GM19328 (cell line): ENCODE measurements around the gene ACOT12.

Source experiments
- ATAC-seq: cut with Tn5 transposase; IDR thresholded peaks from one replicate; pipeline ENCODE4 v1.9.1; 2021; ENCODE audit warnings: mild to moderate bottlenecking, moderate library complexity; ENCODE audit not compliant: unreplicated experiment

The ACOT12 gene

DNA sequence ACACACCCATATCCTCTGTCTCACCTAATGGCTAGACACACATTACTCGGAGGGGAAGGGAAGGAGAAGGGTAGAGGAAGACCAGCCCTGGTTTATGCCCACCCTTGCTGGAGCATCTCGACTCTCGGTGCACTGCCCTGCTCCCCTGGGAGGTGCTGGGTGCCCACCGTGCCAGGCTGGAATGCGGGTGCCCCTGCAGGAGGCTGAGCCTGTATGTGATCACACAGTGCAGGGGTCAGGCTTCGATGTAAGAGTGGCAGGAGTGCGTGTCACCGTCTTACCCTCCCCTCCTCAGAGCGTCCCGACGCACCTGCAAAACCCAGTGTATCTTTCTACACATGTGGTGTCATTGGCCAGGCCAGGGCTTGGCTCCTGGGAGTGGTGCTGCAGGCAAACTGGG lies 7.3 kb upstream of the ACOT12 start:
- no peak for ATAC-seq

DNA sequence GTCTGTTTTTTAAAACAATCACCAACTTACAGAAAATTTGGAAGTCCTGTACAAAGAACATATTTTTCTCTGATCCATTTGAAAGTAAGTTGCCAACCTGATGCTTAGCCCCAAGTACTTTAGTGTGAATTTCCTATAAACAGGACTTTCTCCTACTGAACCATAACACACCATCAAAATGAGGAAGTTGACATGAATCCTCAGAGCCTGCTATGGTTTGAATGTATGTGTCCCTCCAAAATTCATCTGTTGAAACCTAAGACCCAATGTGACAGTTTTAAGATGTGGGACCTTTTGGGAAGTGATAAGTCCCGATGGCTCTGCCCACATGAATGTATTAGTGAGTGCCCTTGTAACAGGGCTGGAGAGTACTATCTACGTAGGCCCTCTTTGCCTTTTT lies 6.4 kb upstream of the ACOT12 start:
- ATAC-seq: no peak

DNA sequence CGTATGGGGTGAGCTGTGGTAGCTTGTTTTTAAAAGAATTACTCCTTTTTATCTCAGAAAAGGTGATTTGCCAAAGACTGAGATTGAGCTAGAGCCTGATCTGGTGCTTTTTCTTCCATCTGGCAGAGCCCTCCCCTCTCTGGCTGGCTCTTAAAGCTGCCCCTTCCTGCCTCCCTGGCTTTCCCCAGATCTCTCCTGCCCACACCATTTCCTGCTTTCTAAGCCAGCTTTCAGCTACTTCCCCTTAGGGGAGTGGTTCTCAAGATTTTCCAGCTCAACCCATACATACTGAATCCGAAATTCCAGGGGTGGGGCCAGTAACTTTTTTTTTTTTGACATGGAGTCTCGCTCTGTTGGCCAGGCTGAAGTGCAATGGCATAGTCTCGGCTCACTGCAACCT lies 4.8 kb upstream of the ACOT12 start:
- no peak for ATAC-seq

DNA sequence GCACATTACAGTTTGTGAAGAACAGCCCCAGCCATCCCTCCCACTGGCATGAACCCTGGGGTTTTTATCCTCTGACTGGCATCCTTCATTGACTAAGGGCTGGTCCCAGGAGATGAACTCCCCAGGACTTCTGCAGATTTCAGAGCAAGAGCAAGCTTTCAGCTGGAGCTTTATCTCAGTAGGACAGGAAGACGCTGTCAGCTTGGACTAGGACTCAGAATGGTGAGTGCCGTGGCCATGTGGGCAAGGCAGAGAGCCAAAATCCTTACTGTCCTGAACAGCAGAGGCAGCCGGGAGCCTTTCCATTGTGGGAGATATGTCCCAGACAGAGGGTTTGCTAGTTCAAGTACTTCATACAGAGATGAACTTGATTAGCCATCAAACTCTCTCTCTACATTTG lies 3.2 kb upstream of the ACOT12 start:
- no peak for ATAC-seq

DNA sequence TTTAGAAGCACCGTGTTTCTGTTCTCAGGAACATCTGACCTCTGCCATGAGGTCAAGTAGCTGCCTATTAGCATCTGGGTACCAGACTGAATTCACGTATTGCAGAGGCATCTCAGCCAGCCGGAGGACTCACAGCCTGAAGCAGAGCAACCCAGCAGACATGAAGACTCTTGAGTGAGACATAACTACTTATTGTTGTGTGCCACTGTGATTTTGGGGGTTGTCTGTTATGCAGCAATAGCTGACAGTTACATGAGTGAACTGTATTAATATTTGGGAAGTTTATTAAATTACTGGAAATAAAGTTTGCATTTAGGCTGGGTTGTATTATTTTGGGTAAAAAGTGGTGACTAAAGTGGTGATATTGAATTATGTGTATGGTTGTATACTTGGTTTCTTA lies 1.3 kb upstream of the ACOT12 start:
- ATAC-seq: no peak

DNA sequence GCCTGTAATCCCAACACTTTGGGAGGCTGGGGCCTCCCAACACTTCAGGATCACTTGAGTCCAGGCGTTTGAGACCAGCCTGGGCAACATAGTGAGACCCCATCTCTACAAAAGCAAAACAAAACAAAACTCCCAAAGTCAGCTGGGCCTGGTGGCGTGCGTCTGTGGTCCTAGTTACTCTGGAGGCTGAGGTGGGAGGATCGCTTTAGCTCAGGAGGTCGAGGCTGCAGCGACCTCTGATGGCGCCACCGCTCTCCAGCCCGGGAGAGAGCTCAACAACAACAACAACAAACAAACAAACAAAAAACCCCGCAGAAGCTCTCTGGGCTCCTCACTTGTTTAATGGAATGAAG lies 528 bp downstream of the ACOT12 start:
- ATAC-seq: no peak

DNA sequence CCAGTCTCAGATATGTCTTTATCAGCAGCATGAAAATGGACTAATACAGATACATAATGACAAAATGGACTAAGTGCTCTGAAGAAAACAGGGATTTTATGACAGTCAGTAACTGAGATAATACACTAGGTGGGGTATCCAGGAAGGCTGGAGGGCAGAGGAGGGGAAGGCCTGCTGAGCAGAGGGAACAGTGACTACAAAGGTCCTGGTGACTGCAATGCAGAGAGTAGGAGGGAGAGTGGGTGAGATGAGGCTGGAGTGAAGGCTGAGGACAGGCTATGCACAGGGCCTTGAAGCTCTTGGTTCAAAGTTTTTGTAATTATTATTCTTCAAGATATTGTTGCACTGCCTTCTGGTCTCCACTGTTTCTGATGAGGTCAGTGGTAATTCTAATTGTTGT lies 4.9 kb downstream of the ACOT12 start:
- ATAC-seq: no peak

DNA sequence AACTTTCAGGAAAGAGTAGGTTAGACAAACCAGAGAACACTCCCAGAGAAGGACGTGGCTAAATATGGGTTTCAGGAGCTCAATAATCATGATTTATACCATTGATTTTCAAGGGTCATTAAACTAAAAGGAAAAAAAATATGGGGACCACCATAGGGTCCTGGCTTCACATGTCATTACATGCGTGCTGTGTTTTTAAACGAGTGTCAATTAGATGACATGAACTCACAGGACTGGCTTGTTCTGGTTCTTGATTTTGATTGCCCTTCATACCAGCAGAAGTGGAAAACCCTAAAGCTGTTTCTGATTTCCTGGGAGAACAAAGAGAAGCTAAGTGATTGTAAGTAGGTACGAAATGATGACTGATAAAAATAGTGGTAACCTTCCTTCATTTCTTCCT lies 5.8 kb downstream of the ACOT12 start:
- no peak for ATAC-seq

DNA sequence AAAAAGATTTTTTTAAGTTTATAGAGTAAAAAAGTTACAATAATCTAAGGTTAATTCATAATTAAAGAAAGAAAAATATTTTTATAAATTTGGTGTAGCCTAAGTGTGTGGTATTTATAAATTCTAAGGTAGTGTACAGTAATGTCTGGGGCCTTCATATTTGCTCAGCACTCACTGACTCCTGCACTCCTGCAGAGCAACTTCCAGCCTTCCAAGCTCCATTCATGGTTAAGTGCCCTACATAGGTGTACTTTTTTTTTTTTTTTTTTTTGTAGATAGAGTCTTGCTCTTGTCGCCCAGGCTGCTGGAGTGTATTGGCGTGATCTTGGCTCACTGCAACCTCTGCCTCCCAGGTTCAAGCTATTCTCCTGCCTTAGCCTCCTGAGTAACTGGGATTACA lies 10.1 kb downstream of the ACOT12 start:
- ATAC-seq: no peak

DNA sequence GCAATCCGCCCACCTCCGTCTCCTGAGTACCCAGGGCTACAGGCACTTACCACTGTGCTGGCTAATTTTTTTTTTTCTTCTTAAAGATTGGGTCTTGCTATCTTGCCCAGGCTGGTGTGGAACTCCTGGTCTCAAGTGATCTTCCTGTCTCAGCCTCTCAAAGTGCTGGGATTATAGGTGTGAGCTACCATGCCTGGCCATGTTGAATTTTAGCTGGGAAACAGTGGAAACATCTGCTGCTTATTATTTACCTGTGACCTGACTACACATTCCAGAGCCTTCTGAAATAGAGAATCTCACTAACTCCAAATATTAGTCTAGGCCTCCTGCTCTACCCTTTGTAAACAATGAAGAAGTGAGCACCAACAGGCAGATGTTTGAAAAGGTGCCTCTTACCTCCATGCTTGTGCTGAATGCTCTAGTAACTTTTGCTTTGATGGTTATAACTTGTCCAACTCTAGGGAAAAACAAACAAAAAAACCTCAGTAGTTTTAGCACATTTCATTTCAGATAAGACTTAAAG lies 22.5 kb downstream of the ACOT12 start:
- ATAC-seq: no peak

DNA sequence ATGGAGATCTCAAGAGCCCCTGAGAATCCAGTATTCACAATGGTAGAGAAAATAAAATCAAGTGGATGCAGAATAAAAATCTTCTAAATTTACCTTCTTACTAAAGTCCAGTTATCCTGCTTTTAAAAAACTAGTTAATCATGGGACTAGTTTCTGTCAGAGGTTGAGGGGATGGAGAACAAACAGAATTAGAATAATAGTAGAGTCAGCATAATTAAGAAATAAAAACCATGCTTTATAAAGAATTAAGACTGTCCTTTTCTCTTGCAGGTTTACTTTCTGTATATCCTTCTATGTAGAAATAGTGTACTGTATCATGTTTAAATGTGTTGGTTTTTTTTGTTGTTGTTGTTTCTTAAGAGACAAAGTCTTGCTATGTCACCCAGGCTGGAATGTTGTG lies 23.0 kb downstream of the ACOT12 start:
- no peak for ATAC-seq

DNA sequence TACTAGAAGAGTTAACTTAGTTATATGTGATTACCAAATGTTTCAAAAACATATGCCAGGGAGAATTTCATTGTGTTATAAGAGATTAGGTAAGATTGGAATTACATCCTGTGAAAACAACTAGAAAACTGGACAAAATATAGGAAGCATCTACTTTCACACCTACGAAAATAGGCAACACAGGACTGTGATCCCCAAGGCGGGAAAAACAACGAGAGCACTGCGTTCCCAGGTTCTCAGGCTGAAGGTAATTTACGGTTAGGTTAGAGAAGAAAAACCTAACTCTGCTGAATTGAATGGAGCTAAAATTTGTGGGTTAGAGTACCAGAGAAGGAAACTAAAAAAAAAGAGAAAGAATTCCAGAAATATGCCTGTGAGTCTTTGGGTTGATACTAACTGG lies 28.4 kb downstream of the ACOT12 start:
- ATAC-seq: no peak

DNA sequence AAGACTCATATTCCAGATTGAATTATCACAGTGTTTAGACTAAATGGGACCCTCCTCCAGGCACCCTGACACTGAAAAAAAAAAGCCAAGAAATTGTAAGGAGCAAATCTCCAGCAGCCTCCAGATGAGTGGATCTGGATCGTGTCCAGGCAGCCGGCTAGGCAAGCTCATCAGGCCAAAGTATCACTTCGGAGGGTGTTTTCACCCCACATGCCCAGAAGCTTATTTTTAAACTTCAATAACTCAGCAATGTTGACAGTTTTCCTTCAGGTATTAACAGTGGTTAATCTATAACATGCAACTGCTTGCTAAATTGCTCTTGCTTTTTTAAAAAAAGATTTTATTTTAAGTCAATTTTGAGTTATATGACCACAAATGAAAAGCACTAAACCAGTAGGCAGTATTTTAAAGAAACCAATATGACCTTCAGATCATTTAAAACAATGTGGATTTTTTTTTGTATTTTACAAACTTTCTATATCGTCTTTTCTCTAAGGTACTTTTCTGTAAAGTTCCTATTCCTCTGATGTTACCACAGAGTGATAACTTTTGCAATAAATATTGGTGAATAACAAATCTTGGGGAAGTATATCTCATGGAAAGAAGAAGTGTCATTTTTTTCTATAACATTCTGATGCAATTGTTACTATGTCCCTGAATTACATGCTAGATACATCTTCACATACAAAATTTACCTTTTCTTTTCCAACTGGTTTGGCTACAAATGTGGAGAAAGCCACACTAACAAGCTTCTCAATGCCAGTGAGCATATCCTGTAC lies 30.7 kb downstream of the ACOT12 start:
- ATAC-seq: no peak

DNA sequence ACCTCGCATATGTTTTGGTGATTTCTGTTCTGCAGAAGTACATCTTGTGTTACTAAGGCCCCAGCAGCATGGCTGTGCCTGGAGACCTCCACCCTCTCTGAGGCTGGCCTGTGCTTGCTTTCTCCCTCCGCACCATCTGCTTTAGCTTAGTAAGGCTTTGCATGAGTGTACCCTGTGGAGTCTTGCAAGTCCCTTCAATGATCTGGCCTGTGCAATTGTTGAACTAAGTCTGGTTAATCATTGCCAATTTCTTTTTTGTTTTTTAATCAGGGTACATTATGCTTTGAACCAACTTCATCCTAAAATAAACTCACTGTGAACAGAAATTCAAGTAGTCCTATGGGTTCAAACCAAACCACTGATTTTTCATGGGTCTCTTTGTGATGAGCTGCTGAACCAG lies 32.3 kb downstream of the ACOT12 start:
- ATAC-seq: no peak

DNA sequence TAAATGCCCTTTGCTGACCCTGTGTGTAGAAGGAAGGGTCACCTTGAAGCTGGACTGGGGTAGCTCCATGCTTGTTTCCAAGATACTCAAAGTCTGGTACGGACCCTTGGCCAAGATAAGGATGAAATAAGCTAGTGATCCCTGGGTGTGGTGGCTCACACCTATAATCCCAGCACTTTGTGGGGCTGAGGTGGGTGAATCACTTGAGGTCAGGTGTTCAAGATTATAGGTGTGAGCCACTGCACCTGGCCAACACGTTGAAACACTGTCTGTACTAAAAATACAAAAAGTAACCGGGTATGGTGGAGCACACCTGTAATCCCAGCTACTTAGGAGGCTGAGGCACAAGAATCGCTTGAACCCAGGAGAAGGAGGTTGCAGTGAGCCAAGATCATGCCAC lies 33.3 kb downstream of the ACOT12 start:
- no peak for ATAC-seq

DNA sequence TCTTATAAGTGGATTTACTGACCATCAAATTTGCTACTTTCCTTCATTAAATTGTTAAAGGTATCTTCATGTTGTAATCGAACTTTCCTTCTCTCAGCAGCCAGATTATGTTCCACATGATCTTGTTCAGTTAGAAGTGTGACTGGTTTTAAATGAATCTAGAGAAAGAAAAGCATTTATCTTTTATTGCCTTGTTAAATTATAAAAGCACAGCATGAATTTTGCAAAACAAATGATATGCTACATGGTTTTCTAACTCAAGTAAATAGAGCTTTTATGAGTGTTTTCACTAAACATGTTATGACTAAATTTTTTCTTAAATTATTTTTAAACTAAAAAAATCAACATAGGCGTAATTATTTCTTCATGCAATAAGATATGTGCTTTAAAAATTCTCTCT lies 34.1 kb downstream of the ACOT12 start:
- no peak for ATAC-seq

DNA sequence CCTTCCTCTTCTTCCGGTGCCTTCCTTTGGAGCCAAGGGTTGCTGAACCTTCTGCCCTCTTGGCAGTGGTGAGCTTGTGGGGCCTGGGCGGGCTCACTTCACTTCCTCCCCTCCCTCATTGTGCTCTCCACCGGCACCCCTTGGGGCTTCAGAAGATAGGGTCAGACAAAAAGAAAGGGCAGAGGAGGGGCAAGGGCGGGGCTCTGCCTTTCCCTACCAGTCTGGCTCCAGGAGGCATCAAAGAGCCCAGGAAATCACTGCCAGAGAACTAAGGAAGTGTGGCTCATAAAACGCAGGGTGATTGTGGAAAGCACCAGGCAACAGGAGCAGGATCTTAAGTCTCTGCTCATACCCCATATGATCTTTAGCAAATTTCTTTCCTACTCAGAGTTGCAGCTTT lies 34.8 kb downstream of the ACOT12 start:
- ATAC-seq: no peak

DNA sequence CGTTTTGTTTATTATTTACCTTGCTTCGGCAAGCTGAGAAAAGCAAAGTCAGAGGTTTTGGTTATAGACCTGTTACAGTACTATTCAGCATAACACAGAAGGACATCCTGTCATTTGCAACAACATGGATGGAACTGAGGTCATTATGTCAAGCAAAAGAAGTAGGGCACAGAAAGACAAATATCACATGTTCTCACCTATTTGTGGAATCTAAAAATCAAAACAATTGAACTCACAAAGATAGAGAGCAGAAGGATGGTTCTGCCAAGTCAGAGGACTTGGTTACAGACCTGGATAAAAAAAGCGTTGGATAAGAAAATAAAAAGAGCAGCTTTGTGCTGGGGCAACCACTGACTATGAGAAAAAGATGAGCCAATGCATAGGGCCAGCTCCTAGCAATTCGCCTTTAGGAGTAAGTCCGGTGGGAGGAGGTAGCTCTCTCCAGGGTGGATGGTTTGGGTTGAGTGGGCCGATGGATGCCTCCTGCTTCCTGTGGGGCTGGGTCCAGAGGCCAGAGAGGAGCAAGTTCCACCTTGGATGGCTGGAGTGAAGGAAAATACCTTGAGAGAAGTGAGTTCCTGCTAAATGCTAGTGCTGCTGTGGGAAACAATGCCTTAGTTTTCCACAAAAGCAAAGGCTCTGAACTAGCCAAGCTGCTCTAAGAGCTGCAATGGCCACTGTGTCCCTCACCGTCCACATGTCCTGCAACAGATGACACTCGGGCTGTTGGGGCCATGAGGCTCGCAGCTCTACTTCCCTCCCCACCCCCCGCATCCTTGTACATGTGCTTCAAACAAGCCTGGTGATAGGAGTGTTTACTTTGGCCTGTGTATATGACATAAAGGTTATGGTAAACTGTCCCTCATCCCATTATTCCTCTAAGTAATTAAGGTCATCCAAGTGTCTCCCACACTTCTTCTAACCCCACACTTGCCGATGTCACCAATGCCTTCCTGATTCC lies 38.4 kb downstream of the ACOT12 start:
- ATAC-seq: no peak

DNA sequence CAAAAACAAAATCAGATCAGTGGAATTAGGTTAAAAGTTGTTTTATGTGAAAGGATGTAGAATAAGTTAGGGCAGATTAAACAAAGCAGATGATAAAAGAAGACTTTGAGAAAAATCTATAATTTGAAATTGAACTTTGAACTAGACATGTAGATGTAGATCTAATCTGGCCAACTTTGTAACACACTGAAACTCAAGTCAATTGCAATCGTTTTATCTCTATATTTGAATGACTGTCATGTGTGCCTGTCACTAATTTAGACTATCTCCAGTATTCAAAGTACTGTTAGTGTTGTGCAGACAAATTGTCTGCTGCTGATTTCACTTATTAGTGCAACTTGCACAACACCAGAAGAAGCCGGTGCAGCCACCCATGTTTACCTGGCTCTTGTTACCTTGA lies 39.8 kb downstream of the ACOT12 start:
- no peak for ATAC-seq

DNA sequence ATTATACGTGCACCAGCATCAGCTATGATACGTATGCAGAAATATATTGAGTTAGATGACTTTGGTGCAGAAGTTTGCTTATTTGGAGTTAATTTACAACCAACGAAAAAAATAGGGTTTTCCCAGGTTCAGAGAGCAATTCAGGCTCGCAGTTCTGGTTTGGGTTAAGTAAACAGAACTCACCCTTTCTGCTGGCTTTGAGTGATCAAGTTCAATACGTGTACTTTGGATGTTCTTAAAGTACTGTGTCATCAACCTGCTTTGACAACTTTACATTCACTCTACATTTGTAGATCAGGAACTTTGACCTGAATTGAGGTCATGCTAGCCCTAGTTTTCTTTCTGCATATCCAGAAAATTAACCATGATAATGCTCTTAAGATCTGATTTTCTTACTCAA lies 40.7 kb downstream of the ACOT12 start:
- no peak for ATAC-seq

DNA sequence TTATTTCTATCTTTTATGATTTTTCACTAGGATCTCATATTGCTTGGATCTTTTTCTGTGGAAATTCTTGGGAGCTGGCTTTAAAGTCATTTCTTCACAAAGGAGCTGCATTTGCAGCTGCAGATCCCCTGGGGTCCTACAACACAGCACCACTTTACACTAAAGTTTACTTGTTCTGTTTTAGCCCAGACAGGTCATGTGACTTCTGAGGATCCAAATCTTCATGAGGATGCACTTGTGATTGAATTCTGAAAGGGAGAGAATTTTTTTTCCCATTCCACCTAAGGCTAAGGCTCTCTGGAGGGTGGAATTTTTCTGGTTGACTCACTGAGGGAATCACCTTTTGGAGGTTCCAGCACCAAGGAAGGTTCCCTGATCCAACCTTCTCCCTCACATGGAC lies 43.4 kb downstream of the ACOT12 start:
- ATAC-seq: no peak

DNA sequence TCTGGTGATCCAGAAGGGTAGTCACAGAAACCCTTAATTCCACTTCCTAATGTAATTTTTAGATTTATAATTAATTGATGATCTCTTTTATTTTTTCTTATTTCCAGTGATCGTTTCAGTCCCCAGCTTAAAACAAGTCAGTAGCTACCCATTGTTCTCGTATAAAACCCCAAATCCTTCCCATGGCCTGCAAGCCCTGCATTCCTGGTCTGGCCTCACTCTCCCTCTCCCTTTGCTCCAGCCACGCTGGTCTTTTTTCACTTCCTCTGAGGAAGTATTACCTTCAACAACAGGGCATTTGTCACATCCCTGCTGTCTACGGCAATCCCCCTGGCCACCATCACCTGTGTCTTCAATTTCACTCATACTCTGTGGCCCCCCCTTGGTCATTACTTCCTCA lies 44.8 kb downstream of the ACOT12 start:
- no peak for ATAC-seq
